ENCODE measurements around the gene THAP11. TPM values are rescaled to one million over a fixed set of nuclear protein-coding genes. Genes with fewer than 3 reads are reported as not detected.

The THAP11 gene
- total RNA-seq, 1 experiment from 2014 or later, result 46.5 TPM

- TF ChIP-seq GABPB1 (CRISPR knock-in tag; IDR thresholded peaks at IDR 0.05), result peak; percentile 92
- no peak for TF ChIP-seq SMAD4 (CRISPR knock-in tag; IDR thresholded peaks at IDR 0.05)
- peak; percentile 84; the same call in 1 of the 2 replicates for TF ChIP-seq PREB (CRISPR knock-in tag; IDR thresholded peaks at IDR 0.05; ENCODE audit: borderline replicate concordance)
- no peak for TF ChIP-seq ZNF263 (CRISPR knock-in tag; IDR thresholded peaks at IDR 0.05; ENCODE audit: low read depth)
- TF ChIP-seq FOXK1 (CRISPR knock-in tag; IDR thresholded peaks at IDR 0.05), result peak; percentile 87
- no peak for TF ChIP-seq NR1H2 (CRISPR knock-in tag; IDR thresholded peaks at IDR 0.05)
- peak; percentile 84; the same call in 1 of the 2 replicates for TF ChIP-seq ESRRA (CRISPR knock-in tag; IDR thresholded peaks at IDR 0.05; ENCODE audit: borderline replicate concordance)
- peak; percentile 30; the same call in 1 of the 2 replicates for TF ChIP-seq PRRX2 (CRISPR knock-in tag; IDR thresholded peaks at IDR 0.05)
- peak; percentile 61; the same call in 1 of the 2 replicates for TF ChIP-seq TEAD1 (CRISPR knock-in tag; IDR thresholded peaks at IDR 0.05)
- TF ChIP-seq RORB (CRISPR knock-in tag; IDR thresholded peaks at IDR 0.05), result no peak
- peak; percentile 71; the same call in 1 of the 2 replicates for TF ChIP-seq OVOL2 (CRISPR knock-in tag; IDR thresholded peaks at IDR 0.05; ENCODE audit: borderline replicate concordance)
- no peak for TF ChIP-seq TP53 (CRISPR knock-in tag; IDR thresholded peaks at IDR 0.05)
- TF ChIP-seq, protein P1, sequence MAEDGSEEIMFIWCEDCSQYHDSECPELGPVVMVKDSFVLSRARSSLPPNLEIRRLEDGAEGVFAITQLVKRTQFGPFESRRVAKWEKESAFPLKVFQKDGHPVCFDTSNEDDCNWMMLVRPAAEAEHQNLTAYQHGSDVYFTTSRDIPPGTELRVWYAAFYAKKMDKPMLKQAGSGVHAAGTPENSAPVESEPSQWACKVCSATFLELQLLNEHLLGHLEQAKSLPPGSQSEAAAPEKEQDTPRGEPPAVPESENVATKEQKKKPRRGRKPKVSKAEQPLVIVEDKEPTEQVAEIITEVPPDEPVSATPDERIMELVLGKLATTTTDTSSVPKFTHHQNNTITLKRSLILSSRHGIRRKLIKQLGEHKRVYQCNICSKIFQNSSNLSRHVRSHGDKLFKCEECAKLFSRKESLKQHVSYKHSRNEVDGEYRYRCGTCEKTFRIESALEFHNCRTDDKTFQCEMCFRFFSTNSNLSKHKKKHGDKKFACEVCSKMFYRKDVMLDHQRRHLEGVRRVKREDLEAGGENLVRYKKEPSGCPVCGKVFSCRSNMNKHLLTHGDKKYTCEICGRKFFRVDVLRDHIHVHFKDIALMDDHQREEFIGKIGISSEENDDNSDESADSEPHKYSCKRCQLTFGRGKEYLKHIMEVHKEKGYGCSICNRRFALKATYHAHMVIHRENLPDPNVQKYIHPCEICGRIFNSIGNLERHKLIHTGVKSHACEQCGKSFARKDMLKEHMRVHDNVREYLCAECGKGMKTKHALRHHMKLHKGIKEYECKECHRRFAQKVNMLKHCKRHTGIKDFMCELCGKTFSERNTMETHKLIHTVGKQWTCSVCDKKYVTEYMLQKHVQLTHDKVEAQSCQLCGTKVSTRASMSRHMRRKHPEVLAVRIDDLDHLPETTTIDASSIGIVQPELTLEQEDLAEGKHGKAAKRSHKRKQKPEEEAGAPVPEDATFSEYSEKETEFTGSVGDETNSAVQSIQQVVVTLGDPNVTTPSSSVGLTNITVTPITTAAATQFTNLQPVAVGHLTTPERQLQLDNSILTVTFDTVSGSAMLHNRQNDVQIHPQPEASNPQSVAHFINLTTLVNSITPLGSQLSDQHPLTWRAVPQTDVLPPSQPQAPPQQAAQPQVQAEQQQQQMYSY (CRISPR knock-in tag; IDR thresholded peaks at IDR 0.05), result no peak; the same call in 1 of the 2 replicates
- TF ChIP-seq, protein P2, sequence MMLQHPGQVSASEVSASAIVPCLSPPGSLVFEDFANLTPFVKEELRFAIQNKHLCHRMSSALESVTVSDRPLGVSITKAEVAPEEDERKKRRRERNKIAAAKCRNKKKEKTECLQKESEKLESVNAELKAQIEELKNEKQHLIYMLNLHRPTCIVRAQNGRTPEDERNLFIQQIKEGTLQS (CRISPR knock-in tag; conservative IDR thresholded peaks at IDR 0.05), result 0 out of 2 replicates have a peak, but pooled peaks have one; percentile 26
- TF ChIP-seq HMGA2 (CRISPR knock-in tag; IDR thresholded peaks at IDR 0.05), result no peak
These were observed 30.7 kb downstream of the THAP11 start, which contains the start of gene EDC4 (continued) for GRCh38 chr16:67872631-67873434.

- ChIA-PET POLR2A (no interaction called here), CTCF (interaction anchor here (0.8 to 3.2 kb wide), 9 partner anchors 11 to 352 kb away, joined by 3 to 29 read pairs (median 4); partner anchors contain the start of gene NRN1L)
- Mint-ChIP-seq H3K9me3 (no peaks in the 10 kb centered on the region), H3K4me1 (peaks cover 15% of the 10 kb centered on the region), H3K36me3 (peaks cover 35% of the 10 kb centered on the region), H3K27ac (peak overlapping the region; percentile 84; the same call in 1 of the 2 replicates), H3K27me3 (ENCODE audit: low read depth) (no peaks in the 10 kb centered on the region), H3K4me3 (peak overlapping the region; percentile 92)
- ATAC-seq (peak; percentile 44), DNase-seq (ENCODE audit: low spot score) (no peak)
- no peak for TF ChIP-seq SOX15 (CRISPR knock-in tag; IDR thresholded peaks at IDR 0.05)
- TF ChIP-seq, protein P3, sequence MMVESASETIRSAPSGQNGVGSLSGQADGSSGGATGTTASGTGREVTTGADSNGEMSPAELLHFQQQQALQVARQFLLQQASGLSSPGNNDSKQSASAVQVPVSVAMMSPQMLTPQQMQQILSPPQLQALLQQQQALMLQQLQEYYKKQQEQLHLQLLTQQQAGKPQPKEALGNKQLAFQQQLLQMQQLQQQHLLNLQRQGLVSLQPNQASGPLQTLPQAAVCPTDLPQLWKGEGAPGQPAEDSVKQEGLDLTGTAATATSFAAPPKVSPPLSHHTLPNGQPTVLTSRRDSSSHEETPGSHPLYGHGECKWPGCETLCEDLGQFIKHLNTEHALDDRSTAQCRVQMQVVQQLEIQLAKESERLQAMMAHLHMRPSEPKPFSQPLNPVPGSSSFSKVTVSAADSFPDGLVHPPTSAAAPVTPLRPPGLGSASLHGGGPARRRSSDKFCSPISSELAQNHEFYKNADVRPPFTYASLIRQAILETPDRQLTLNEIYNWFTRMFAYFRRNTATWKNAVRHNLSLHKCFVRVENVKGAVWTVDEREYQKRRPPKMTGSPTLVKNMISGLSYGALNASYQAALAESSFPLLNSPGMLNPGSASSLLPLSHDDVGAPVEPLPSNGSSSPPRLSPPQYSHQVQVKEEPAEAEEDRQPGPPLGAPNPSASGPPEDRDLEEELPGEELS (CRISPR knock-in tag; IDR thresholded peaks at IDR 0.05), result no peak
- TF ChIP-seq, protein P4, sequence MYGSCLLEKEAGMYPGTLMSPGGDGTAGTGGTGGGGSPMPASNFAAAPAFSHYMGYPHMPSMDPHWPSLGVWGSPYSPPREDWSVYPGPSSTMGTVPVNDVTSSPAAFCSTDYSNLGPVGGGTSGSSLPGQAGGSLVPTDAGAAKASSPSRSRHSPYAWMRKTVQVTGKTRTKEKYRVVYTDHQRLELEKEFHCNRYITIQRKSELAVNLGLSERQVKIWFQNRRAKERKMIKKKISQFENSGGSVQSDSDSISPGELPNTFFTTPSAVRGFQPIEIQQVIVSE (CRISPR knock-in tag; IDR thresholded peaks at IDR 0.05; ENCODE audit: borderline replicate concordance), result no peak
- TF ChIP-seq, protein P5, sequence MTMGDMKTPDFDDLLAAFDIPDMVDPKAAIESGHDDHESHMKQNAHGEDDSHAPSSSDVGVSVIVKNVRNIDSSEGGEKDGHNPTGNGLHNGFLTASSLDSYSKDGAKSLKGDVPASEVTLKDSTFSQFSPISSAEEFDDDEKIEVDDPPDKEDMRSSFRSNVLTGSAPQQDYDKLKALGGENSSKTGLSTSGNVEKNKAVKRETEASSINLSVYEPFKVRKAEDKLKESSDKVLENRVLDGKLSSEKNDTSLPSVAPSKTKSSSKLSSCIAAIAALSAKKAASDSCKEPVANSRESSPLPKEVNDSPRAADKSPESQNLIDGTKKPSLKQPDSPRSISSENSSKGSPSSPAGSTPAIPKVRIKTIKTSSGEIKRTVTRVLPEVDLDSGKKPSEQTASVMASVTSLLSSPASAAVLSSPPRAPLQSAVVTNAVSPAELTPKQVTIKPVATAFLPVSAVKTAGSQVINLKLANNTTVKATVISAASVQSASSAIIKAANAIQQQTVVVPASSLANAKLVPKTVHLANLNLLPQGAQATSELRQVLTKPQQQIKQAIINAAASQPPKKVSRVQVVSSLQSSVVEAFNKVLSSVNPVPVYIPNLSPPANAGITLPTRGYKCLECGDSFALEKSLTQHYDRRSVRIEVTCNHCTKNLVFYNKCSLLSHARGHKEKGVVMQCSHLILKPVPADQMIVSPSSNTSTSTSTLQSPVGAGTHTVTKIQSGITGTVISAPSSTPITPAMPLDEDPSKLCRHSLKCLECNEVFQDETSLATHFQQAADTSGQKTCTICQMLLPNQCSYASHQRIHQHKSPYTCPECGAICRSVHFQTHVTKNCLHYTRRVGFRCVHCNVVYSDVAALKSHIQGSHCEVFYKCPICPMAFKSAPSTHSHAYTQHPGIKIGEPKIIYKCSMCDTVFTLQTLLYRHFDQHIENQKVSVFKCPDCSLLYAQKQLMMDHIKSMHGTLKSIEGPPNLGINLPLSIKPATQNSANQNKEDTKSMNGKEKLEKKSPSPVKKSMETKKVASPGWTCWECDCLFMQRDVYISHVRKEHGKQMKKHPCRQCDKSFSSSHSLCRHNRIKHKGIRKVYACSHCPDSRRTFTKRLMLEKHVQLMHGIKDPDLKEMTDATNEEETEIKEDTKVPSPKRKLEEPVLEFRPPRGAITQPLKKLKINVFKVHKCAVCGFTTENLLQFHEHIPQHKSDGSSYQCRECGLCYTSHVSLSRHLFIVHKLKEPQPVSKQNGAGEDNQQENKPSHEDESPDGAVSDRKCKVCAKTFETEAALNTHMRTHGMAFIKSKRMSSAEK (CRISPR knock-in tag; IDR thresholded peaks at IDR 0.05; ENCODE audit: borderline replicate concordance), result no peak
- TF ChIP-seq RELA (CRISPR knock-in tag; IDR thresholded peaks at IDR 0.05; ENCODE audit: borderline replicate concordance), result no peak
These were observed 31.6 kb downstream of the THAP11 start for GRCh38 chr16:67873435-67874370.
